Stimulated activated effector memory CD8-positive, alpha-beta T cell treated with anti-CD3 and anti-CD28 coated beads, Interleukin-12 subunit alpha, Interleukin-12 subunit beta, amount 100 ng/mL, for 72 hours (primary cell): ENCODE results near the gene MAD1L1.
A peak's percentile ranks its signal among the peaks of the same experiment; 100 is the strongest.
"Not testable (repeated sequence)": the region's sequence is repeated elsewhere in the genome, so short reads cannot be mapped to it uniquely, and the experiment has no call there.

Source experiments
- ATAC-seq: fragments of 150-1000 bp; cut with Tn5 transposase; 2 replicates; pipeline ENCODE4 v1.10.0; 2021
- DNase-seq, 2 donors: peaks; one replicate each; pipeline ENCODE4 v3.0.0; 2021 to 2022; ENCODE audit warnings: low spot score in 2 of 2
- H3K27ac Mint-ChIP-seq: one replicate; pipeline ENCODE4 v1.8.0; 2022; ENCODE audit warnings: mild to moderate bottlenecking, mixed read lengths
- H3K36me3 Mint-ChIP-seq: one replicate; pipeline ENCODE4 v1.8.0; 2022; ENCODE audit warnings: mild to moderate bottlenecking, mixed read lengths
- H3K4me1 Mint-ChIP-seq: one replicate; pipeline ENCODE4 v1.8.0; 2022; ENCODE audit warnings: mixed read lengths
- H3K4me3 Mint-ChIP-seq: one replicate; pipeline ENCODE4 v1.8.0; 2022; ENCODE audit warnings: mild to moderate bottlenecking, mixed read lengths
- H3K9me3 Mint-ChIP-seq: one replicate; pipeline ENCODE4 v1.8.0; 2022; ENCODE audit warnings: mixed read lengths

MAD1L1 gene

GRCh38 chr7:1842321-1843221 is 390.2 kb downstream of the MAD1L1 start:
- Mint-ChIP-seq H3K36me3 (peaks cover 5% of the 10 kb centered on the region), H3K4me3 (no peak overlapping the region), H3K4me1 (peaks cover 13% of the 10 kb centered on the region), H3K9me3 (no peaks in the 10 kb centered on the region), H3K27ac (no peak overlapping the region)
- no peak for DNase-seq
- no peak for ATAC-seq

- not testable (repeated sequence) for H3K36me3 Mint-ChIP-seq, DNase-seq, H3K9me3 Mint-ChIP-seq, H3K4me3 Mint-ChIP-seq, H3K27ac Mint-ChIP-seq, ATAC-seq
- H3K4me1 Mint-ChIP-seq: peaks cover 13% of the 10 kb centered on the region
Measured at GRCh38 chr7:1841286-1842021, 391.3 kb downstream of the MAD1L1 start.

- H3K4me1 Mint-ChIP-seq: peaks cover 13% of the 10 kb centered on the region
- DNase-seq: not testable (repeated sequence)
Measured at GRCh38 chr7:1840744-1841143, 392.0 kb downstream of the MAD1L1 start.

DNA sequence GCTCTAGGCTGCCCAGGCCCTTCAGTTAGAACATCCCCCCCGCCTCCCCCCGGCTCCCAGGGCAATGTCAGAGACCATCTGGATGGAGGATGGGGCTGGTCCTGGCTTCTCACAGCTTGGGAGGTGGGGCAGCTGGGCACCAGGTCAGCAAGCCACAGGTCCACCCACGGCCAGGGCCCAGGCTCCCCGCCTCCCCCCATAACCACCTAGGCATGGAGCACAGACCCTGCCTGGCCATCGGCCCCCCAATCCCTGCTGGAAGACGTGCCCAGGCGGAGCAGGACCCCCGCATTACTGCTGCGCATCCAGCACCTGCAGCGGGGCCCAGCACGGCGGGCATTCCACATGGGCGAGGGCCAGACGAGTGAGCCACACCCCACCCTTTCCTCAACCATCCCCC is 393.0 kb downstream of the MAD1L1 start:
- Mint-ChIP-seq H3K9me3 (peaks cover 3% of the 10 kb centered on the region), H3K36me3 (peaks cover 5% of the 10 kb centered on the region), H3K4me1 (peaks cover 6% of the 10 kb centered on the region), H3K4me3 (no peak overlapping the region), H3K27ac (peak overlapping the region; percentile 10)
- ATAC-seq (no peak), DNase-seq (no peak)

More at GRCh38 chr7:1840744-1841143, 392.0 kb downstream of the MAD1L1 start:
- ATAC-seq, H3K9me3 Mint-ChIP-seq, H3K4me3 Mint-ChIP-seq, H3K27ac Mint-ChIP-seq, H3K36me3 Mint-ChIP-seq: not testable (repeated sequence)

GRCh38 chr7:1838911-1839531 is 393.7 kb downstream of the MAD1L1 start:
- not testable (repeated sequence) for H3K27ac Mint-ChIP-seq, H3K36me3 Mint-ChIP-seq, ATAC-seq, H3K9me3 Mint-ChIP-seq, H3K4me1 Mint-ChIP-seq, DNase-seq, H3K4me3 Mint-ChIP-seq

- not testable (repeated sequence) for H3K36me3 Mint-ChIP-seq, DNase-seq, H3K4me3 Mint-ChIP-seq, ATAC-seq, H3K9me3 Mint-ChIP-seq, H3K4me1 Mint-ChIP-seq, H3K27ac Mint-ChIP-seq
Measured at GRCh38 chr7:1838544-1838872, 394.2 kb downstream of the MAD1L1 start.

GRCh38 chr7:1837696-1838543 is 394.8 kb downstream of the MAD1L1 start:
- H3K4me3 Mint-ChIP-seq, H3K9me3 Mint-ChIP-seq, H3K27ac Mint-ChIP-seq, H3K4me1 Mint-ChIP-seq, DNase-seq, H3K36me3 Mint-ChIP-seq, ATAC-seq: not testable (repeated sequence)

- not testable (repeated sequence) for H3K4me3 Mint-ChIP-seq, ATAC-seq, DNase-seq, H3K27ac Mint-ChIP-seq, H3K4me1 Mint-ChIP-seq
- Mint-ChIP-seq H3K36me3 (peaks cover 12% of the 10 kb centered on the region), H3K9me3 (peaks cover 10% of the 10 kb centered on the region)
Measured at GRCh38 chr7:1831933-1832535, 400.7 kb downstream of the MAD1L1 start.

- DNase-seq, H3K4me3 Mint-ChIP-seq, H3K27ac Mint-ChIP-seq, ATAC-seq, H3K4me1 Mint-ChIP-seq: not testable (repeated sequence)
- peaks cover 12% of the 10 kb centered on the region for H3K36me3 Mint-ChIP-seq
- peaks cover 10% of the 10 kb centered on the region for H3K9me3 Mint-ChIP-seq
Measured at GRCh38 chr7:1831471-1831870, 401.3 kb downstream of the MAD1L1 start.

GRCh38 chr7:1829668-1830067 is 403.1 kb downstream of the MAD1L1 start:
- not testable (repeated sequence) for H3K4me1 Mint-ChIP-seq, DNase-seq, H3K27ac Mint-ChIP-seq, ATAC-seq, H3K9me3 Mint-ChIP-seq, H3K4me3 Mint-ChIP-seq
- H3K36me3 Mint-ChIP-seq: peaks cover 12% of the 10 kb centered on the region

DNA sequence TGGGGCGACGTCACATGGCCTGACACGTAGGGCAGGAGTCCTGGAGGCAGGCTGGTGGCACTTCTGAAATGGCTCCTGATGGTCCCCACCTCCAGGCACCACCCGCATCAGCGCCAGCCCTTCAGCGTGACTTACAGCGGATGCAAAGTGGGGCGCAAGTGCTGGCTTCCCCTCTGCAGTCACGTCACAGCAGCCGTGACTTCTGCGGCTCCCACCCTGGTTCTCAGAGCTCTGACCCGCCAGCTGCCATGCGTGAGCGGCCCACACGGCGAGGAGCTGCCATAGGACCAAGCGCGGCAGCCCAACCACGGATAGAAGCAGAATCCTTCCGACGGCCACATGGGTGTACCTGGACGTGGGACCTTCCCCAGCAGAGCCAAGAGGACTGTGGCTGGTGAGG is 403.6 kb downstream of the MAD1L1 start:
- Mint-ChIP-seq H3K27ac (no peak overlapping the region), H3K9me3 (peaks cover 5% of the 10 kb centered on the region), H3K36me3 (peaks cover 12% of the 10 kb centered on the region), H3K4me1 (peaks cover 7% of the 10 kb centered on the region), H3K4me3 (no peak overlapping the region)
- ATAC-seq: no peak
- no peak for DNase-seq

- H3K4me1 Mint-ChIP-seq, H3K27ac Mint-ChIP-seq, ATAC-seq, DNase-seq, H3K4me3 Mint-ChIP-seq, H3K9me3 Mint-ChIP-seq: not testable (repeated sequence)
- H3K36me3 Mint-ChIP-seq: peaks cover 12% of the 10 kb centered on the region
Measured at GRCh38 chr7:1828170-1828569, 404.6 kb downstream of the MAD1L1 start.

DNA sequence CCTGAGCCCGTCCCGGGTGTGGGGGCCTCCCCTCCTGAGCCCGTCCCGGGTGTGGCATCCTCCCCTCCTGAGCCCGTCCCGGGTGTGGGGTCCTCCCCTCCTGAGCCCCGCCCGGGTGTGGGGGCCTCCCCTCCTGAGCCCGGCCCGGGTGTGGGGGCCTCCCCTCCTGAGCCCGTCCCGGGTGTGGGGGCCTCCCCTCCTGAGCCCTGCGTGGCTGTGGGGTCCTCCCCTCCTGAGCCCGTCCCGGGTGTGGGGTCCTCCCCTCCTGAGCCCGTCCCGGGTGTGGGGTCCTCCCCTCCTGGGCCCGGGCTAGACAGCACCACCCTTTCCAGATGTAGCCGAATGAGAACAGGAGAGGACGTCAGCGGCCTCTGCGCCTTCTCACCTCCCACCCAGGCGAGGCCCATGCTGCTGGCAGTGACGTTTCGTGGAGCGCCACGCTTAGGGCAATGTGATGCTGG is 405.2 kb downstream of the MAD1L1 start:
- H3K9me3 Mint-ChIP-seq, H3K4me3 Mint-ChIP-seq, DNase-seq, H3K27ac Mint-ChIP-seq, H3K4me1 Mint-ChIP-seq, ATAC-seq: not testable (repeated sequence)
- H3K36me3 Mint-ChIP-seq: peaks cover 12% of the 10 kb centered on the region

- H3K36me3 Mint-ChIP-seq: peaks cover 12% of the 10 kb centered on the region
- not testable (repeated sequence) for H3K4me1 Mint-ChIP-seq, DNase-seq, H3K9me3 Mint-ChIP-seq, H3K4me3 Mint-ChIP-seq, H3K27ac Mint-ChIP-seq, ATAC-seq
Measured at GRCh38 chr7:1826931-1827330, 405.8 kb downstream of the MAD1L1 start.
